NCI-H82 treated with DMSO at 0.1 percent for 48 hours (cell line): ENCODE results near the gene BRD8.
"Not testable (repeated sequence)": the region's sequence is repeated elsewhere in the genome, so short reads cannot be mapped to it uniquely, and the experiment has no call there.

ENCODE experiments used
- DNase-seq: peaks from one replicate; lab custom pipeline; 2025; ENCODE audit not compliant: unreplicated experiment; lab: John Stamatoyannopoulos, UW

BRD8 gene

DNA sequence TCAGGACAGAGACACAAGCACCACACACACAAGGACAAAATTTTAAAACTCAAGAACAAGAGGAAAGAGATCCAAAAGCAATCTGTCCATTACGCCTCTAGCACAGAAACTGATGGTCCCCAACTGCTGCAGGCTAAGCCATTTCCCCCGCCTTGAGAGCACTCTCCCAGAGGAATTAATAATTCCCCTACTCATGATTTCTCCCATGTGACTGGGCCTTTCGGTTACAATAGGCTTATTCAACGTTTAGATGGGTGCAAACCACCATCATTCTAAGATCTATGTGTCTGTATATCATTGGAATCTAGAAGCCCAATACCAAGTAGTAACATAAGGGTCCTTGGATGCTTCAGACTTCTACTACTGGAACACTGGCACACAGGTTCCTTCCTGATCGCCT is 18.8 kb downstream of the BRD8 start:
- no peak for DNase-seq

DNA sequence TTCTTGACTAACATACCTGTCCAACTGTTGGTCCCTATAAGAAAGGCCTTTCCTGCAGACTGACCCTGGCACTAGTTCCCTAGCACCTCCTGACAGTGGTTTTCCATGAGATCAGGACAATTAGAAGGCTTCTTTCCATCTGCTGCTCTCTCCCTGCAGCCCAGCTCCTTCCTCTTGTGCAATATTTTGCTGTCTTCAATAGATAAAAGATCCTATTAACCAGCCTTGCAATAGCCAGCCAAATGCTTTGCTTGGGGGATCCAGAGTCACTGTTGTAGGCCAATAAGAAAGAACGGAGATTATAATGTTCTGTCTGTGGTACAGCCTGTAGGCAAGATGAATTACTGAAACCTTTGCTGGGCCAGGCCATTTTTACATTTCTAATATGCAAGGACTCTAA is 20.8 kb downstream of the BRD8 start:
- no peak for DNase-seq

DNA sequence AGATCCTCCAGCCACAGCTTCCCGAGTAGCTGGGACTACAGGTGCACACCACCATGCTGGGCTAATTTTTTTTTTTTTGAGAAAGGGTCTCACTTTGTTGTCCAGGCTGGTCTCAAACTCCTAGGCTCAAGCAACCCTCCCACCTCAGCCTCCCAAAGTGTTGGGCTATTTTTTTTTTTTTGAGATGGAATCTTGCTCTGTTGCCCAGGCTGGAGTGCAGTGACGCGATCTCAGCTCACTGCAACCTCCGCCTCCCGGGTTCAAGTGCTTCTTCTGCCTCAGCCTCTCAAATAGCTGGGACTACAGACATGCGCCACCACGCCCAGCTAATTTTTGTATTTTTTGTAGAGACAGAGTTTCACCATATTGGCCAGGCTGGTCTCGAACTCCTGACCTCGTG is 22.5 kb downstream of the BRD8 start:
- not testable (repeated sequence) for DNase-seq

DNA sequence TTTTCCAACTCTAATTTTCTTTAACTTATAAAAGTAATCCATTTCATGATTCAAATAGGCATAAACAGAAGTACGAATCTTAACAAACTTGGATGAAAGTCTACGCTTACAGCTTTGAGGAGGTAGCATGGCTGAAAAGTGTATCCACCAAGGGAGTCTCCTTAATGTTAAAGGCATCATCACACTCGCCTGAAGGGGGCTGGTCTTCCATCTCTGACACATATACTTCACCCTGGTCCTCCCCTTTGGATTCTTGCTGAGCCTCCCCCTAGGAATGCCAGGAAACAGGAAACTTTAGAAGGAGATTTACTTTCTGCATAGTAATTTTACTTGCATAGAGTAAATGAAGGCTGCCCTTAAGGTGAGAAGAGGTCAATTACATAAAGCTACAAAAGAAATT is 28.9 kb downstream of the BRD8 start:
- DNase-seq: no peak

DNA sequence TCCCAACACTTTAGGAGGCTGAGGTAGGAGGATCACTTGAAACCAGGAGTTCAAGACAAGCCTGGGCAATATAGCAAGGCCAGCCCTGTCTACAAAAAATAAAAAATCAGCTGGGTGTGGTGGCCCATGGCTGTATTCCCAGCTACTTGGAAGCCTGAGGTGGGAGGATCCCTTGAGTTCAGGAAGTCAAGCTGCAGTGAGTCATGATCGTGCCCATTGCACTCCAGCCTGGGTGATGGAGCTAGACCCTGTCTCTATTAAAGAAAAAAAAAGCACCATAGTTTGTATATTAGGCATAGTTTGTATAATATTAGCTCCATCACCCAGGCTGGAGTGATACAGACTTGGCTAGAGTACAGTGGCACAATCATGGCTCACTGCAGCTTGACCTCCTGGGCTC is 29.6 kb downstream of the BRD8 start:
- DNase-seq: no peak

DNA sequence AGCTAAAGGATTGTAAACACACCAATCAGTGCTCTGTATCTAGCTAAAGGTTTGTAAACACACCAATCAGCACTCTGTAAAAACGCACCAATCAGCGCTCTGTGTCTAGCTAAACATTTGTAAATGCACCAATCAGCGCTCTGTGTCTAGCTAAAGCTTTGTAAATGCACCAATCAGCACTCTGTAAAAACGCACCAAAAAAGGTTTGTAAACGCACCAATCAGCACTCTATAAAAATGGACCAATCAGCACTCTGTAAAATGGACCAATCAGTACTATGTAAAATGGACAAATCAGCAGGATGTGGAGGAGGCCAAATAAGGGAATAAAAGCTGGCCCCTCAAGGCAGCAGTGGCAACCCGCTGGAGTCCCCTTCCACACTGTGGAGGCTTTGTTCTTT is 34.9 kb downstream of the BRD8 start:
- not testable (repeated sequence) for DNase-seq

DNA sequence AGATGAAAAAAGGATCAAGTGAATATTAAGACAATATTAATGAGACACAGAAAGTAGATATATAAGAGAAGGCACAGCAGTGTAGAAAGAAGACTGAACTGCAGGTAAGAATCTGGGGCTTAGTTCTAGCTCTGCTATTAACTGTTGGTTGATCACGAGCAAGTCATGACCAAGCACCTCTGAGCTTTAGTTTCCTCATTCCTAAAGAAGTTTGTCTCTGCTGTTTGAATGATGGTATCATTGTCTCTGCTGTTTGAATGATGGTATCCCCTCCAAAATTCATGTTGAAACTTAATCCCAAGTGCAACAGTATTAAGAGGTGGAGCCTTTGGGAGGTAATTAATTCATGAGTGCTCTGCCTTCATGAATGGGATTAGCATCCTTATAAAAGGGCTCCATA is 36.7 kb downstream of the BRD8 start:
- DNase-seq: no peak

DNA sequence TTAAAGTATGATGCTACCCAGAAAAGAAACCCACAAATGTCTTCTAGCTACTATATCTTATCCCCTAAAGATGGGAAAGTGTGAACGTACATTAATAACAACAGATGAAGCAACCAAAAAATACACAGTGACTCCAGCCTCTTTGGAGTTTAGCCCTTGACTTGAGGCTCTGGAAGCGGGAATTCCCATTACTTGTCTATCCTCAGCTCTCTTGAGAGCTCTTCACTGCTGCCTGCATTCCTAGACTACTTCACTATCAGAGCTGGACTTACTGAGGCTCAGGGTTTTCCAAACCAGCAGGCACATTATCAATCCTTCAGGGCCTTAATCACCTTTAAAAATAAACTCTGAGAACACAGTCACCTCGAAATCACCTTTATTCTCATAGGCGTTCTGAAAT is 38.2 kb downstream of the BRD8 start:
- DNase-seq: no peak

DNA sequence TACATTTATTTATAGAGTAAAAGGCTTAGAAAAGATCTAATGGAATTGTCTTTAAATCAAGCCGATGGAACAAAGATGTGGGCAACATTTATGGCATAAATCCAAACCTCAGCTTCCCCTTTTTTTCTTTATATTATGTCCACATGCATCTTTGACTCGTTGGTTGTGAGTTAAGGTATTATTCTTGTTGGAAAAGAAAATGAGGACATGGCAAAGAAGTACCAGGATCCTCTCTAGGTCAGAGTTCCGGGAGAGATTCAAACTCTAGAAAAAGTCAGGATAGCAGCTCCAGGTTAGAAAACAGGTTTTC is 38.7 kb downstream of the BRD8 start:
- DNase-seq: no peak

DNA sequence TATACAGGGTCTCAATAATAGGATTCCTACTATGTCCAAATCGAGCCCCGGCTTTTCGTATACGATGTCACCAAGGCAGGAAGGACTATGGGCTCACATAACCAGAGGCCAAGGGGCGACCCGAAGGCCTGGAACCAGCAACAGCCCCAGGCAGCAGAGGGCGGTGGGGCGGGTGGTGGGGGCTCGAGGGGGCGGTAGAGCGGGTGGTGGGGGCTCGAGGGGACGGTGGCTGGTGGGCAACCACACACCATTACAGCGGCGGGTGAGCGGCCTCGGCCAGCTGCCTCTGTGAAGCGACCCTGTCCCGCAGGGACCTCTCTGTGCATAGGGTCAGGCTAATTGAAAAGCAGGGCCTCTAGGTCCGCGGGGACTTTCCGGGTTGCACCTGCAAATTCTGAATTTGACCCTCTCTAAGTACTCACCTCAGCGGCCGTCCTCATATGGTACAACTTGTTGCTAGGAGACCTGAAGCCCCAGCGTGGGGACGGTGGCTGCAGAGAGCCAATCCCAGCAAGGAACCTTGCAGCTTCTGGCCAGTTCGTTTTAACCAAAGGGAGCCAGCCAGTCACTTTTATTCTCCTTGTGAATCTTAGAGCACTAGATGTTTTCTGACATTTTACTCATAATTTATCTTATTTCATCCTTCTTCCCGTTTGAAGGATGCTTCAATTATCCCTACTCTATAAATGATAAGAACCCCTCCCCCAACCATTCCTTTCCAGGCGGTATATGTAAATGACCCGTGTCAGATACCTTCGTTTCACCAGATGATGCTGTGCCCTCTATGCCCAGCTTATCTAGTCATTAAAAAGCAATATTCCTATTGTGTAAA is 39.3 kb downstream of the BRD8 start, which contains the start of gene NME5:
Gene NME5 (minus strand): TSS at position 480 of the 832 bp plus-strand sequence. CDS start 648 bp downstream, outside the sequence.
- DNase-seq: no peak

DNA sequence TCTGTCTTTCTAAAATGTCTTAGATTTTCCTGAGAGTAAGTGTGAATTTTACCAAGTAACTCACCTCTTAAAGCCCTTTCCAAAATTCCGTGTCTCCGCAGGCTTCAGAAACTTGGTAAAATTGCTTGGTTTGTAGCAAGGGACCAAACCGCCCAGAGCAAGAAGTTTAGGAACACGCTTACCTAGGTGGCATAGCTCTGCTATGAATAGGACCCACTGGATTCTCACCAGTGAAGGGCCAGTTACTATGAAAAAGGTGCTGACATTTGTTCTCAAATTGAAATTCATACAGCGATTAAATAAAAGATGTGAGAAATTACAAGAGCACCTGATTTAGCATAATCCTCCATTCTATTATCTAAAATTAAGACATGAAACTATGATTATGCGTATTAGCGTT is 45.9 kb downstream of the BRD8 start:
- DNase-seq: no peak

DNA sequence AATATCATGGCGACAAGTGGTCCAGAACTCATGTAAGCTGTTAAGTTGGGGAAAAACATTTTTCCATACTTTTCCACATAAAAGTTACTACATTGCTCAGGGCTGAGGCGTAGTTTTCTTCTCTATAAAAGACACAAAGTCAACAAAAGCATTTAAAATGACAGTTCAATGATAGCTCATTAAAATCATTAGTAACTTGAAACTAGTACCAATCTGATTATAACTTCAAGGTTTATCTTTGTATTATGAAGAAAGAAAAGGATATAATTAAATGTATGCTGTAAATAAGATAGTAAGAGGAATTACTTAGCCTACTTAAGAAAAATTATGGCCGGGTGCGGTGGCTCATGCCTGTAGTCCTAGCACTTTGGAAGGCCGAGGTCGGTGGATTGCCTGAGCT is 49.1 kb downstream of the BRD8 start:
- no peak for DNase-seq

DNA sequence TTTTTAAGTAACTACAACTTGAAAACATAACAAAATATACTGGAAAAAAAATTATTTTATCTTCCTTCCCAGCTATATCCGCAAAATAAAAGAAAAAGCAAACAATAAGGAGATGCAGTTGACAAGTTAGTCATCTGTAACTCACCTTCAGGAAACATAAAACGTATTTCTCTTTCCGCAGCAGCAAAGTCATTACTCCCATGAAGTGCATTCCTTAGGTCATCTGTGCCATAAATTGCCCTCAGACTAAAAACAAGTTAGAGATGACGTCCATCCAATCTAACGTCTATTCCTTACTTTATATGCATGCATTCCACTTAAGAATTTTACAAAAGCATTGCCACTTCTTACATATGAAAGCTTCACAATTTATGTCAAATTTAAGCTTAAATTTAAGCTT is 50.1 kb downstream of the BRD8 start:
- DNase-seq: no peak

DNA sequence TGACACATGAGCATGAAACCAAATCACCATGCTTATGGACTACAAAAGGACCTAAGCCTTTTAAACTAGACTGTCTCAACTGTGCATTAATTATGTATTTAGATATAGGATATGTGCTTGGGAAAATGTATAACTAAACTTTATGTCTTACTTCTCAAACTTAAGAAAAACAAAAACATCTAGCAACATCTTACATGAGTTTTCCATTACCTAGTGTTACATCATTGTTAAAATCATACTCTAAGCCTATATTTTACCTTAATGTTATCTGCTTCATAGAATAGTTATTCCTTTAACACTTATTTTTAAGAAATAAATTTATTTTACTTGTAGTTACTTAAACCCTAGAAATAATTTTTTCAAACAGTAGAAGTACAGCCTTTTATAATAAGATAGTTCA is 63.2 kb downstream of the BRD8 start:
- DNase-seq: no peak

DNA sequence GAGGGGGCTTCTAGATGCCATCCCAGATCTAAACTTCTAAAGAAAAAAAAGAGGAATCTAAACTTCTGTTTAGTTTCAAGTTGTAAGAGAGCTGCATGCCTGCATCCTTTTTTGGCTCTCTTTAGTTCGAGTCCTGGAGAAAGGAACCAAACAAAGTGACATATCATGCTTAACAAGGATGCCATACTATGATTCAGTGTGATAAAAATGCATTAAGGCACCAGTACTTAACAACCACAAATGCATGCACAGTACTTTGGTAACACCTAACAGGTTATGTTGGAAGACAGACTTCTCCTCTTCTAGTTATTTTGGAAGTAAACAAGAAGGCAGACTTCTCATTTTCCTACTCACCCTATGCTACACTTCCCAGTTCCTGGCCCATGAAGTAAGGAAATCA is 66.5 kb downstream of the BRD8 start:
- no peak for DNase-seq

DNA sequence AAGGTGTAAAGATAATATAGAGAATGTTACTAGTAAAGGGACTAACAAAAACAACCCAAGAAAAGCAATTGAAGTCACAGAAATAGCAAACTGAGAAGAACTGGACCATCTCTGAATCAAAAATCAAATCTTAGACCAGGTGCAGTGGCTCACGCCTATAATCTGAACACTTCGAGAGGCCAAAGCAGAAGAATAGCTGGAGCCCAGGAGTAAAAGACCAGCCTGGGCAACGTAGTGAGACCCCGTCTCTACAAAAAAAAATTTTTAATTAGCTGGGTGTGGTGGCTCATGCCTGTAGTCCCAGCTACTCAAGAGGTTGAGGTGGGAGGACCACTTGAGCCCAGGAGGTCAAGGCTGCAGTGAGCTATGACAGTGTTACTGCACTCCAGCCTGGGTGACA is 67.2 kb downstream of the BRD8 start:
- no peak for DNase-seq

DNA sequence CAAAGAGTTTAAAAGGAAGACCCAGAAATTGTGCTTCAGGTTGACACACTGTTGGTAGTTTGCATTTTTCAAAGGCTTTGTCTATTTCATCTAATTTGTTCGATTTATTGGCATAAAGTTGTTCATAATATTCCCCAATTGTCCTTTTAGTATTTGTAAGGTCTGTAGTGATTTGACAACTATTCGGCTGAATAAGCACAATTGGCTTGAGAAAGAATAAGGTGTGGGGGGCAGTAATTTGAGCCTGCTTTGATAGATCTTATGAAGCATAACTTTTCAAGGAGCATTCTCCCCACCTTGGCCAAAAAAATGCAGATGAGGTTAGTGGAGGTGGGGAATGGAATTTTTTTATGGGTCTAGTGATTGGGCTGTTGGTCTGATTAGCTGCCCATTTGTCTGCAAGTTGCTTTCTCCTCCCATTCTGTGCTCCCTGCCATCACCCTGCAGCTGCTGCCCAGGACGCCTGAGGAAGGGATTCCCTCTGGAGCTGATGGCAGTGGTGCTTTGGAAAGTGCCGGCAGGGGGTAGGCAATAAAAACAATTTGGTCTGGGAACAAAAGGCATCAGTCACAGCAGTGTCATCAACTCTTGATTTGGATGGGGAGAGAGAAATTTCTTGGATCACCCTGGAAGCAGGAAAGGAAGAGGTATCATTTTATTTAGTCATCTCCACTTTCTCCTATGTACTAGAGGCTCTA is 68.0 kb downstream of the BRD8 start:
- DNase-seq: no peak

DNA sequence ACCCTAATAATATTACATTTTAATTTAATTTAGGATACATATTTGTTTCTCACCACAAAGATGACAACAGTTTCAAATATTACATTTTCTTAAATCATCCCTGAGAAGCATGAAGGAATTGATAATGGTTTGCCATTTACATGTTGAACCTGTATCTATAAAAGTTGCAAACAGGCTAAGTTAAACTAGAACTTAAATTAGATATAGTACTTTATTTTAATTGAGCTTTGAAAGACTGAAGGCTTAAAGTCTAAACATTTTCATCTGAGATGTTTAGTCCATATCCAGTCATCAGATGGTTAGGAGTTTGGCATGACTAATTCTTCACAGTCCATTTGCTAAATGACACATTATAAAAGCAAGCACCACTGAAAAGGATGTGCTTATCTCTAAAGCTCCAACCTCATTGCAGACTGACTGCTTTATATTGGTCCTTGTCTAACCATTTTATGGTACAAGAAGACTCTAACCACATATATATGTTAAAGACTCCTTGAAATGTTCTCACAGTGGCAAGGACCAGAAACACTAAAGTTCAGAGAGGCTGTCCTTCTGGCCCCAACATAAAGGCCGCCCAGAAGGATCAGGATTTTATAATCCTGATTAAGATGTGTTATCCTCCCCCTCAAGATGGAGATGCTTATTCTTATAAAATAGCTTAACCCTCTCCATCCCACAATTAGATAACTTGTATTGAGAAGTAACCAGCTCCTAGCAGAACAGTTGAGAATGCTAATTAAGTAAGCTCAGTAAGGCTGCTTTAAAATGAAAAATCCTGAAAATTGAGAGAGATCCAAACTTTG is 68.8 kb downstream of the BRD8 start:
- no peak for DNase-seq

DNA sequence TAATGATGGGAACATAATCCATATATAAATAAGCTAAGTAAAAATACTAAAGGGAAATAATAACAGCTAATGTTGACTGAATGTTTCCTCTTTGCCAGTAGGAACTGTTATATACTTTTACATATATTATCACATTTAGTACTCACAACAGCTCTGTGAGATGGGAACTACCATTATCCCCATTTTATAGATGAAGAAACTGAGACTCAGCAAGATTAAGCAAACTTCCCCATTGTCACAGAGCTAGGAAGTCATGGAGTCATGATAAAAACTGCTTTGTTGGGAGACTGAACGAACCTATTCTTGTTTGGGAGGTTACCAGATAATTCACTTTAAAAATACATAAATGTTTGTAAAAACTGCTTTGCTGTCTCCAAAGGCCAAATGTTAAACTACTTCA is 71.2 kb downstream of the BRD8 start:
- no peak for DNase-seq

DNA sequence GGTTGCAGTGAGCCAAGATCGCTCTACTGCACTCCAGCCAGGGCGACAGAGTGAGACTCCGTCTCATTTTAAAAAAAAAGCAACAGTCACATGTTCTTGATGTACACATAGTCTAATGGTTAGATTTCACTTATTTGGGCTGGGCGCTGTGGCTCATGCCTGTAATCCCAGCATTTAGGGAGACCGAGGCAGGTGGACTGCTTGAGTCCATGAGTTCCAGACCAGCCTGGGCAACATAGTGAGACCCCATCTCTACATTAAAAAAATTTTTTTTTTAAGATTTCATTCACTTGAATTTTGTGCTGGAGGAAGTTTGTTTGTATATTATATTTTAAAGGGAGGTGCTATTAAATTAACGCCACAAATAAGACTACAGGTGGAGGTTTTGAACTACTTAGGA is 72.7 kb downstream of the BRD8 start:
- DNase-seq: no peak

DNA sequence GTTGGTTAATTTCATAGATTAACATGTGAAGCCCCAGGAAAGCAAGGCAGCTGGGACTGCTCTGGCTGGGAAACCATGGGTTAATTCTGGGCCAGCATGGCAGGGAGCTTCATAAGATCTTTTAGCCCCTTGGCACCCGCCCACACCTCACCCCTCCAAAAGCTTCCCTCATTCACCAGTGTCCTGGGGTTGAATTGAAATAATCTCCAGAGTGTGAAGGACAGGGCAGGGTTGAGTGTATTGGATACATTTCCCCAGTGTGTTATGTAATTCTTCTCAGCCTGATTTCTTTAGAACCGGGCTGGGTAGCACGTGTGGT is 75.2 kb downstream of the BRD8 start:
- DNase-seq: no peak
